KMS-11 (cell line): ENCODE results near the gene CLTC.
A peak's percentile ranks its signal among the peaks of the same experiment; 100 is the strongest.

Experiments
- H2AFZ ChIP-seq: fragments of 200-600 bp; sonication (generic); 2 replicates; pipeline ENCODE4 v1.6.1; 2016; ENCODE audit warnings: antibody characterized with exemption, mixed run types, low read depth
- H3K27ac ChIP-seq: fragments of 200-600 bp; sonication (generic); 2 replicates; pipeline ENCODE4 v1.6.1; 2016; ENCODE audit warnings: mild to moderate bottlenecking, mixed run types
- H3K27me3 ChIP-seq: fragments of 200-600 bp; sonication (generic); 2 replicates; pipeline ENCODE4 v1.6.1; 2017; ENCODE audit warnings: mild to moderate bottlenecking, low read depth, mixed run types, moderate library complexity; ENCODE audit not compliant: insufficient read depth
- H3K36me3 ChIP-seq: fragments of 200-600 bp; sonication (generic); 2 replicates; pipeline ENCODE4 v1.6.1; 2017; ENCODE audit warnings: mild to moderate bottlenecking, mixed run types; ENCODE audit not compliant: insufficient read depth
- H3K4me1 ChIP-seq: fragments of 200-600 bp; sonication (generic); 2 replicates; pipeline ENCODE4 v1.6.1; 2016; ENCODE audit warnings: mild to moderate bottlenecking, low read depth, mixed run types; ENCODE audit not compliant: poor library complexity, severe bottlenecking
- H3K4me2 ChIP-seq: fragments of 200-600 bp; sonication (generic); 2 replicates; pipeline ENCODE4 v1.7.0; 2016; ENCODE audit warnings: mild to moderate bottlenecking, mixed run types
- H3K4me3 ChIP-seq: fragments of 200-600 bp; sonication (generic); IDR thresholded peaks from 2 replicates; pipeline ENCODE4 v1.6.1; 2017; ENCODE audit warnings: low read depth, low read length, mixed read lengths; ENCODE audit not compliant: insufficient read depth
- H3K79me2 ChIP-seq: fragments of 200-600 bp; sonication (generic); 2 replicates; pipeline ENCODE4 v1.6.1; 2016; ENCODE audit warnings: low read depth, mixed run types; ENCODE audit not compliant: insufficient read depth
- H3K9ac ChIP-seq: fragments of 200-600 bp; sonication (generic); 2 replicates; pipeline ENCODE4 v1.6.1; 2016; ENCODE audit warnings: mild to moderate bottlenecking, mixed run types
- H4K20me1 ChIP-seq: fragments of 200-600 bp; sonication (generic); 2 replicates; pipeline ENCODE4 v1.6.1; 2016; ENCODE audit warnings: mild to moderate bottlenecking, mixed run types; ENCODE audit not compliant: insufficient read depth
- TF ChIP-seq, protein P1 (sequence below): fragments of 200-600 bp; sonication (generic); conservative IDR thresholded peaks from 2 replicates; pipeline ENCODE4 v1.6.1; 2017; ENCODE audit warnings: low read depth, mild to moderate bottlenecking, antibody characterized with exemption, low read length, moderate library complexity, mixed read lengths

The CLTC gene

DNA sequence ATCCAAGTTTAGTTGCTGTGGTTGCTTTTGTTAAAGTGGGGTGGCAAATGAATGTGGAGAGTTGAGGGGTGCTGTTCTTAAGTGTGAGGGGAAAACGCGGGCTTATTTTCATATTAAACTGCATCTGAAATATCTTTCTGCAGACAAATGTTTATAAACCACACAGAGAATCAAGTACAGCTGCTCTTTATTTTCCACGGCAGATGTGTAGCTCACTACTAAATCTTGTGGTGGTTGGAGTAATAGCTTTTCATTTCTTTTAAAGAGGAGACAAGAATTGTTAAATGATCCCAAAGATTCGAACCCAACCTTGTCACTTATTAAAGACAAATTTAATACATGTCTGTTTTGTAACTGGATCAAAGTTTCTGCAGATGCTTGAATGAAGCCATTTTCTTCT is 2.1 kb downstream of the CLTC start:
- TF ChIP-seq, protein P1, sequence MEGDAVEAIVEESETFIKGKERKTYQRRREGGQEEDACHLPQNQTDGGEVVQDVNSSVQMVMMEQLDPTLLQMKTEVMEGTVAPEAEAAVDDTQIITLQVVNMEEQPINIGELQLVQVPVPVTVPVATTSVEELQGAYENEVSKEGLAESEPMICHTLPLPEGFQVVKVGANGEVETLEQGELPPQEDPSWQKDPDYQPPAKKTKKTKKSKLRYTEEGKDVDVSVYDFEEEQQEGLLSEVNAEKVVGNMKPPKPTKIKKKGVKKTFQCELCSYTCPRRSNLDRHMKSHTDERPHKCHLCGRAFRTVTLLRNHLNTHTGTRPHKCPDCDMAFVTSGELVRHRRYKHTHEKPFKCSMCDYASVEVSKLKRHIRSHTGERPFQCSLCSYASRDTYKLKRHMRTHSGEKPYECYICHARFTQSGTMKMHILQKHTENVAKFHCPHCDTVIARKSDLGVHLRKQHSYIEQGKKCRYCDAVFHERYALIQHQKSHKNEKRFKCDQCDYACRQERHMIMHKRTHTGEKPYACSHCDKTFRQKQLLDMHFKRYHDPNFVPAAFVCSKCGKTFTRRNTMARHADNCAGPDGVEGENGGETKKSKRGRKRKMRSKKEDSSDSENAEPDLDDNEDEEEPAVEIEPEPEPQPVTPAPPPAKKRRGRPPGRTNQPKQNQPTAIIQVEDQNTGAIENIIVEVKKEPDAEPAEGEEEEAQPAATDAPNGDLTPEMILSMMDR, result no peak
- Histone ChIP-seq H3K27ac (peak overlapping the region; percentile 24; the same call in 1 of the 2 replicates), H4K20me1 (peaks cover 53% of the 10 kb centered on the region), H3K4me1 (peaks cover 70% of the 10 kb centered on the region), H3K36me3 (no peaks in the 10 kb centered on the region), H3K9ac (peak overlapping the region; percentile 53; the same call in 1 of the 2 replicates), H2AFZ (no peak overlapping the region), H3K4me2 (peak overlapping the region; percentile 88), H3K27me3 (no peaks in the 10 kb centered on the region), H3K79me2 (peaks cover 77% of the 10 kb centered on the region), H3K4me3 (no peak overlapping the region)

DNA sequence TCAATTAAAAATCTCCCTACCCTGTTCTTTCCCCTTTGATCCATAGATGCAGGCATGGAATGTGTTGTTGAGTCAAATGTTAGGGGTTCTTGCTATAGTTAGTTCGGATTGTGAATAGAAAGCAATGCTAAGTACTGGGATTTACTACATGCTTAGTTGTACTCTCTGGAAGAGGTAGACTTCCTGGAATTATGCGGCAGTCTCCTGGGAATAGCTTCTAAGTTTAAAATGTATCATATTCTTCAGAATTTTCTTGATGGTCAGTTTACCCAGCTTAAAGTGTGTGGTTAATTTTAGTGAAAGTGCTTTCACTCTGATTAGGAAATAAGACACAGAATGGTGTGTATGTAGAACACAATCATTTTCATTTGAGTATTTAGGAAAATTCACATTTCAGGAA is 3.5 kb downstream of the CLTC start:
- H2AFZ ChIP-seq, result no peak overlapping the region
- no peak overlapping the region for H3K4me3 ChIP-seq
- peaks cover 65% of the 10 kb centered on the region for H3K4me1 ChIP-seq
- no peak overlapping the region for H3K9ac ChIP-seq
- H3K27ac ChIP-seq, result peak overlapping the region; percentile 24; the same call in 1 of the 2 replicates
- H4K20me1 ChIP-seq, result peaks cover 64% of the 10 kb centered on the region
- TF ChIP-seq, protein P1, result no peak
- no peaks in the 10 kb centered on the region for H3K36me3 ChIP-seq
- no peaks in the 10 kb centered on the region for H3K27me3 ChIP-seq
- H3K79me2 ChIP-seq, result peaks cover 81% of the 10 kb centered on the region
- peak overlapping the region; percentile 88 for H3K4me2 ChIP-seq

- H3K9ac ChIP-seq, result no peak overlapping the region
- H3K4me2 ChIP-seq, result no peak overlapping the region
- TF ChIP-seq, protein P1, result no peak
- peaks cover 100% of the 10 kb centered on the region for H3K79me2 ChIP-seq
- peaks cover 82% of the 10 kb centered on the region for H3K4me1 ChIP-seq
- H3K27ac ChIP-seq, result no peak overlapping the region
- H3K27me3 ChIP-seq, result no peaks in the 10 kb centered on the region
- H3K4me3 ChIP-seq, result no peak overlapping the region
- peaks cover 84% of the 10 kb centered on the region for H4K20me1 ChIP-seq
- no peak overlapping the region for H2AFZ ChIP-seq
- peaks cover 4% of the 10 kb centered on the region; the same call in 1 of the 2 replicates for H3K36me3 ChIP-seq
These were observed 7.1 kb downstream of the CLTC start for GRCh38 chr17:59626756-59627155.

GRCh38 chr17:59627274-59627673 is 7.6 kb downstream of the CLTC start:
- Histone ChIP-seq H3K79me2 (peaks cover 100% of the 10 kb centered on the region), H3K9ac (no peak overlapping the region), H3K4me2 (no peak overlapping the region), H4K20me1 (peaks cover 80% of the 10 kb centered on the region), H3K4me1 (peaks cover 82% of the 10 kb centered on the region), H3K36me3 (peaks cover 4% of the 10 kb centered on the region; the same call in 1 of the 2 replicates), H3K27ac (no peak overlapping the region), H3K4me3 (no peak overlapping the region), H2AFZ (no peak overlapping the region), H3K27me3 (no peaks in the 10 kb centered on the region)
- TF ChIP-seq, protein P1, result no peak
